ENCODE data around the gene DALRD3. TPM values are rescaled to one million over a fixed set of nuclear protein-coding genes. Genes with fewer than 3 reads are reported as not detected.

The DALRD3 gene, protein sequence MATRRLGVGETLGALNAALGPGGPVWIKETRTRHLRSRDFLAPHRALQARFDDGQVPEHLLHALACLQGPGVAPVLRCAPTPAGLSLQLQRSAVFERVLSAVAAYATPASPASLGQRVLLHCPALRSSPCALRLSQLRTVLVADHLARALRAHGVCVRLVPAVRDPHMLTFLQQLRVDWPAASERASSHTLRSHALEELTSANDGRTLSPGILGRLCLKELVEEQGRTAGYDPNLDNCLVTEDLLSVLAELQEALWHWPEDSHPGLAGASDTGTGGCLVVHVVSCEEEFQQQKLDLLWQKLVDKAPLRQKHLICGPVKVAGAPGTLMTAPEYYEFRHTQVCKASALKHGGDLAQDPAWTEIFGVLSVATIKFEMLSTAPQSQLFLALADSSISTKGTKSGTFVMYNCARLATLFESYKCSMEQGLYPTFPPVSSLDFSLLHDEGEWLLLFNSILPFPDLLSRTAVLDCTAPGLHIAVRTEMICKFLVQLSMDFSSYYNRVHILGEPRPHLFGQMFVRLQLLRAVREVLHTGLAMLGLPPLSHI
- total RNA-seq, result 31.5 and 36.6 TPM in 2 replicates

- H3K36me3 Mint-ChIP-seq (ENCODE audit: low read depth), result peaks cover 34% of the 10 kb centered on the region
- no peaks in the 10 kb centered on the region for H3K9me3 Mint-ChIP-seq
- no peaks in the 10 kb centered on the region for H3K27me3 Mint-ChIP-seq
- H3K27ac Mint-ChIP-seq, result peak within 1 kb of the TSS; percentile 89
- peak within 1 kb of the TSS; percentile 96 for H3K4me3 Mint-ChIP-seq
- intact Hi-C loops (cut with micrococcal nuclease), result loop anchor here (1.0 kb wide), 1 partner anchor 11 kb away; the partner anchor contains the start of gene WDR6
- H3K4me1 Mint-ChIP-seq, result peaks cover 20% of the 10 kb centered on the region
- DNase-seq, result peak; percentile 92
These were observed at the start of gene DALRD3 for GRCh38 chr3:49017971-49018706. DALRD3 (minus strand) TSS chr3:49018580; CDS start chr3:49018564, 16 bp downstream.

DNA sequence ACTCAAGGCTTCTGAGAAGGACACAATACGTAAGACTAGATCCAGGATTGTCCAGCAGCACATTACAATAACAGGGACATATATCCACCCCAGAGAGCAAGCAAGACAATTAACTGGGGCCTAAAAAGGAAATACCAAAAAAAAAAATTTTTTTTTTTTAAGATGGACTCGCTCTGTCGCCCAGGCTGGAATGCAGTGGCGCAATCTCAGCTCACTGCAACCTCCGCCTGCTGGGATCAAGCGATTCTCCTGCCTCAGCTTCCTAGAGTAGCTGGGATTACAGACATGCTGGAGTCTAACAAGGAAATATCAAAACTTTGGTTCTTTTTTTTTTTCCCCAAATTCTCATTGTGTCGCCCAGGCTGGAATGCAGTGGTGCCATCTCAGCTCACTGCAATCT lies 39.6 kb upstream of the DALRD3 start:
- Mint-ChIP-seq H3K4me3 (no peak overlapping the region), H3K9me3 (no peaks in the 10 kb centered on the region), H3K27ac (no peak overlapping the region), H3K36me3 (ENCODE audit: low read depth) (peaks cover 41% of the 10 kb centered on the region), H3K27me3 (no peaks in the 10 kb centered on the region), H3K4me1 (peaks cover 2% of the 10 kb centered on the region)
- intact Hi-C loops (cut with micrococcal nuclease), result no loop called here
- DNase-seq, result no peak

- no peak for DNase-seq
- peaks cover 45% of the 10 kb centered on the region for H3K36me3 Mint-ChIP-seq (ENCODE audit: low read depth)
- H3K9me3 Mint-ChIP-seq, result no peaks in the 10 kb centered on the region
- H3K27ac Mint-ChIP-seq, result no peak overlapping the region
- peaks cover 2% of the 10 kb centered on the region for H3K4me1 Mint-ChIP-seq
- no peaks in the 10 kb centered on the region for H3K27me3 Mint-ChIP-seq
- no peak overlapping the region for H3K4me3 Mint-ChIP-seq
- intact Hi-C loops (cut with micrococcal nuclease), result no loop called here
These were observed 38.9 kb upstream of the DALRD3 start for GRCh38 chr3:49057268-49057667.

DNA sequence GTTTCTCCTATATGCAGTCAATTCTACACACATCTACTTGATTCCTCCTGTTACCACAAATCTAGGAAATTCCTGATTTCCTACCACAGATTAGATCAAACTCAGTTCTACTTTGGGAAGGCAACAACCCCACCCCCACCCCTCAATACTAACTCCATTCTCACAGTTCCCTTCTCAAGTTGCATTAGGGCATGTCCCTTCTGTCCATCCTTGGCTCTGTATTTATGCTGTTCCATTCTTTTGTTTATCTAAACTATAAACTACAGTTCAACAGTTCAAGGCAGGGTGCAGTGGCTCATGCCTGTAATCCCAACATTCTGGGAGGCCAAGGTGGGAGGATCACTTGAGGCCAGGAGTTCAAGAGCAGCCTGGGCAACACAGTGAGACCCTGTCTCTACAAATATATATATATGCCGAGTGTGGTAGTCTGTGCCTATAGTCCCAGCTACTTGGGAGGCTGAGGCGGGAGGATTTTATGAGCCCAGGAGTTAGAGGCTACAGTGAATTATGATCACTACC lies 36.0 kb upstream of the DALRD3 start:
- intact Hi-C loops (cut with micrococcal nuclease), result no loop called here
- no peak overlapping the region for H3K27ac Mint-ChIP-seq
- no peaks in the 10 kb centered on the region for H3K9me3 Mint-ChIP-seq
- peaks cover 2% of the 10 kb centered on the region for H3K4me1 Mint-ChIP-seq
- H3K36me3 Mint-ChIP-seq (ENCODE audit: low read depth), result peaks cover 61% of the 10 kb centered on the region
- no peak overlapping the region for H3K4me3 Mint-ChIP-seq
- no peak for DNase-seq
- no peaks in the 10 kb centered on the region for H3K27me3 Mint-ChIP-seq

DNA sequence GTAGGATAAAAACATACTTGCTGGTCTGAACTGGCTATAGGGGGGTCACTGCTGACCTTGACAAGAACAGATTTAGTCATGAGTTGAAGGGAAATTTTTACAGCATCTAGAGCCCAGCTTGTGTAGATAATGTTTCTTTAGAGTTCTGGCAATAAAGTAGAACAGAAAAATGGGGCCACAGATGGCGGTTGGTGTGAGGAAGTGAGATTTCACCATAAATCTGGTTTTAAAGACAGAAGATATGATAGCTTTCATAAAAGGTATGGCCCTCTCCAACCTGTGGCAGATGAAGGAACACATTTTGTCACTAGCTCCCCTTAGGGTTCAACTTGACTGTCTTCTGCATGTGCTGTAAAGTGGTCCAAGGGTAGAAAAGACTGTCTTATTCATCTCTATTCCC lies 35.2 kb upstream of the DALRD3 start:
- intact Hi-C loops (cut with micrococcal nuclease), result no loop called here
- H3K4me1 Mint-ChIP-seq, result peaks cover 2% of the 10 kb centered on the region
- DNase-seq, result no peak
- no peak overlapping the region for H3K4me3 Mint-ChIP-seq
- H3K36me3 Mint-ChIP-seq (ENCODE audit: low read depth), result peaks cover 61% of the 10 kb centered on the region
- no peak overlapping the region for H3K27ac Mint-ChIP-seq
- no peaks in the 10 kb centered on the region for H3K9me3 Mint-ChIP-seq
- no peaks in the 10 kb centered on the region for H3K27me3 Mint-ChIP-seq

GRCh38 chr3:49035281-49035680 lies 16.9 kb upstream of the DALRD3 start:
- intact Hi-C loops (cut with micrococcal nuclease), result no loop called here
- H3K27ac Mint-ChIP-seq, result no peak overlapping the region
- no peak overlapping the region for H3K4me3 Mint-ChIP-seq
- H3K27me3 Mint-ChIP-seq, result no peaks in the 10 kb centered on the region
- no peaks in the 10 kb centered on the region for H3K4me1 Mint-ChIP-seq
- peaks cover 47% of the 10 kb centered on the region for H3K36me3 Mint-ChIP-seq (ENCODE audit: low read depth)
- no peaks in the 10 kb centered on the region for H3K9me3 Mint-ChIP-seq
- DNase-seq, result no peak

DNA sequence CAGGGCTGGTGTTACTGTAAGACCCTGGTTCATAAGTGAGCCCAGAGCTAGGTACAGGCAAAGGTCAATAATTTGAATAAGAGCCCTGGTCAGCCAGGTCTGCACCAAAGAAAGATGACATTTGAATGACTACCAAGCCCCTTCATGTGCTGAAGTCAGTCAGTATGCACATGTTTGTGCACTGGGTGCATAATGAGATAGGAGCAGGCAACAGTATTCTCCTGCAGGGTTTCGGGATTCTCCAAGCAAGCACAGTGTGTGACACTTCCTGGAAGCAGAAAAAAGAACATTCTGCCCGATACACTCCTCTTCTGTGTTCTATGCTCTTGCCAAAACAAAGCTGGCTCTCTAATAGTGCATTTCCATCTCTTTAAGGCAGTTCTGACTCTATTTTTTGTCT lies 16.3 kb upstream of the DALRD3 start:
- Mint-ChIP-seq H3K36me3 (ENCODE audit: low read depth) (peaks cover 49% of the 10 kb centered on the region), H3K9me3 (no peaks in the 10 kb centered on the region)
- intact Hi-C loops (cut with micrococcal nuclease), result no loop called here

DNA sequence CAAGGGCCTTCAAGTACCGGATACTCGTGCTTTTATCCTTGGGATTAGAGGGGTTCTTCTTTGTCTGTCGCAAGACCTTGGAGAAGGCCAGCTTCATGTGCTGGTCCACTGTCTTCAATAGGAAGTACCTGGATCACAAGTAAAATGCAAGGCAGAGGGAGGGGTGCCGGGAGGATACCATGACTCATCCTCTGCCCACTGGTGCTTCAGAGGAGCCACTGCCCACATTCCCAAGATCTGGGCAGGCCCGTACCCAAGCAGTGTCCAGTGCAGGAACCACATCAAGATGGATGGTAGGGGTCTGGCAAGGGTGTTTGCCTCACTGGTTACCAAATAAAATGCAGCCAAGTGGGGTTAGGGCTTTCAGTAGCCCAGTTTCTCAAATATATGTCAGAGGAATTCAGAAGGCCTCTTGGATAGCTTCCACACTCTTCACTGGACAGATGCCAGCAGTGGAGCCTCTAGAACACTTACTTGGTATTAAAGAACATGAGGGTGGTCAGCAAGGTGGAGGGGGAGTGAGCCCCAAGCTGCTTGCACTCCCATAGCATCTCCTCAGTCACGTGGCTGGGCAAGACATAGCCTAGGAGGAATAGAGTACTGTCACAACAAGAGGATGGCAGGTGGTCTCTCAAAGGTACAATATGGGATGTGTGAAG lies 14.4 kb upstream of the DALRD3 start:
- intact Hi-C loops (cut with micrococcal nuclease), result no loop called here
- no peak for DNase-seq
- no peak overlapping the region for H3K4me3 Mint-ChIP-seq
- H3K27ac Mint-ChIP-seq, result no peak overlapping the region
- H3K36me3 Mint-ChIP-seq (ENCODE audit: low read depth), result peaks cover 65% of the 10 kb centered on the region
- H3K9me3 Mint-ChIP-seq, result no peaks in the 10 kb centered on the region
- H3K4me1 Mint-ChIP-seq, result peaks cover 17% of the 10 kb centered on the region
- no peaks in the 10 kb centered on the region for H3K27me3 Mint-ChIP-seq

More for the DNA sequence above, 16.3 kb upstream of the DALRD3 start:
- no peak for DNase-seq
- Mint-ChIP-seq H3K27ac (no peak overlapping the region), H3K27me3 (no peaks in the 10 kb centered on the region), H3K4me1 (peaks cover 3% of the 10 kb centered on the region), H3K4me3 (no peak overlapping the region)

DNA sequence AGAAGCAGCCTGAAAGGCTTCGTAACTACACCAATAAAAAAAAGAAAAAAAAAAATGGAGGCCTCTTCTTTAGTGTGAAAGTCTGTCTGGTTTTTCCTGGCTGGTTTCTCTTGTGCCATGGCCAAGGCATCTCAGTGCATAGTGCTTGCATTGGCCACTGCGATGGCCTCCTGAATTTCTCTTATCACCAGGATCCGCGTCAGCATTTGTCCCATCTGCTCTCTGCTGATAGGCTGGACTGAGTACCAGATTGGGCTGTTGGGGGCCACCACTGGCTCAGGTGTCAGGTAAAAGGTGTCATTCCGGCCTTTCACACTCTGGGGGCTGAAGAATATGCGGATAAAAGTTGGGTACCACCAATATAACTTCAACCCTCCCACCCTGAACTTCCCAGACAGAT lies 11.9 kb upstream of the DALRD3 start:
- peak overlapping the region; percentile 69 for H3K27ac Mint-ChIP-seq
- no peak for DNase-seq
- H3K36me3 Mint-ChIP-seq (ENCODE audit: low read depth), result peaks cover 74% of the 10 kb centered on the region
- H3K27me3 Mint-ChIP-seq, result no peaks in the 10 kb centered on the region
- intact Hi-C loops (cut with micrococcal nuclease), result no loop called here
- peaks cover 32% of the 10 kb centered on the region for H3K4me1 Mint-ChIP-seq
- no peaks in the 10 kb centered on the region for H3K9me3 Mint-ChIP-seq
- no peak overlapping the region for H3K4me3 Mint-ChIP-seq

DNA sequence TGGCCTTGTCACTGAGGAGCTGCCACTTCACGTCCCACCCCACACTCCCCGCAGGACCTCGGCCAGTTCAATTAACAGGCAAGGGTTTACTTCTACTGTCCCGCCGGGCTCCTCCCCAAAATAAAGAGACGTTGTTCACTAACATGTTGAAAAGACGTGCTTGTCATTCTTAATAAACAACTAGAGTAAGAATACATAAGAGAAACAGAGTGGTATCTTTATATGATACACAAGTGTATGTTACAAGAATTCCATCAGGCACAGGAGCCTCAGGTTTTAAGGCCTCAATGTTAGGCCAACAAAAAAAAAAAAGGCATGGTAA lies 11.1 kb upstream of the DALRD3 start:
- Mint-ChIP-seq H3K4me1 (peaks cover 33% of the 10 kb centered on the region), H3K36me3 (ENCODE audit: low read depth) (peaks cover 76% of the 10 kb centered on the region), H3K9me3 (no peaks in the 10 kb centered on the region), H3K27me3 (no peaks in the 10 kb centered on the region), H3K4me3 (peak overlapping the region; percentile 98), H3K27ac (peak overlapping the region; percentile 95)
- DNase-seq, result no peak
- intact Hi-C loops (cut with micrococcal nuclease), result loop anchor here (1.0 to 10.0 kb wide), 3 partner anchors 8 to 845 kb away; partner anchors contain the start of genes CDC25A and QRICH1

DNA sequence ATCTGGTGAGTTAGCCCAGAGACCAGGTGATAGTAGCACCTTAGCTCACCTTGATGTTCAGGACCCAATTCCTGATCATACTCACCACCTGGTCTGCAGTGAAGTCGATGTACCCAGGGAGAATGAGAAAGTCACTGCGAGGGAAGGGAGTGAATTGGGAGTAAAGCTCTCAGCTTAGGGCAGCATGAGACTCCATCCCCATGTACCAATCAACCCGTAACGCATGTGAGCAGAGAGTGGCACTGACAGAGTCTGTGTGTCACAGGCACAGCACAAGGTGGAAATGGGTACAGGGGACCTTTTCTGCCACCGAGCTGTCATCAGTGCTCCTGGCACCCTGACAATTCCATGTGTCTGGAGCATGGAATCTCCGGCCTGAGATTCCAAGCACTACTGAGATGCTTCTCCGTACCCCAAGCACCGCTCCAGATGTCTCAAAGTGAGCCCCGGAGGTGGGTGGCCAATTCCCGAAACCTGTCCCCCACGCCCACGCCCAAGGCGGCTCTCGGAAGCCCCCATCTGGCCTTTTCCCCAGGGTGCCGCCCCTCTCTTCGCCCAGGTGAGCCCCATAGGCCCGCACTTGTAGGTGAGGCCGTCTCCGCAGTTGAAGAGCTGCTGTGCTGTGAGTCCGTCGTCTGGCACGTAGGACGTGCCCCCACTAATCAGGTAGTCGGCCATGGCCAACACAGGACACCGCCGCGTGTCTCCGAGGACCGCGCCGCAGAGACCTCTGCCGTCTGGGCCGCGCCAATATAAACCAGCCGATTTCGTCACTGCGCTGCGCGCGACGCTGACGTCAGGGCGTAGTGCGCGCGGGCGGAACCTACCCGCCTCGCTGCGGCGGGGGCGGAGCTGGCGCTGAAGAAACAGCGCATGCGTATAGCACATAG lies 10.5 kb upstream of the DALRD3 start, which contains the start of gene IMPDH2:
TSS of gene IMPDH2 (minus strand) at position 726 of the 890 bp plus-strand sequence. CDS start at position 678, 48 bp downstream.
- intact Hi-C loops (cut with micrococcal nuclease), result loop anchor here (1.0 to 10.0 kb wide), 3 partner anchors 8 to 844 kb away; partner anchors contain the start of genes CDC25A and QRICH1
- Mint-ChIP-seq H3K4me3 (peak within 1 kb of the TSS; percentile 98), H3K27ac (peak within 1 kb of the TSS; percentile 95), H3K27me3 (no peaks in the 10 kb centered on the region), H3K4me1 (peaks cover 34% of the 10 kb centered on the region), H3K9me3 (no peaks in the 10 kb centered on the region), H3K36me3 (ENCODE audit: low read depth) (peaks cover 81% of the 10 kb centered on the region)
- peak; percentile 99 for DNase-seq

DNA sequence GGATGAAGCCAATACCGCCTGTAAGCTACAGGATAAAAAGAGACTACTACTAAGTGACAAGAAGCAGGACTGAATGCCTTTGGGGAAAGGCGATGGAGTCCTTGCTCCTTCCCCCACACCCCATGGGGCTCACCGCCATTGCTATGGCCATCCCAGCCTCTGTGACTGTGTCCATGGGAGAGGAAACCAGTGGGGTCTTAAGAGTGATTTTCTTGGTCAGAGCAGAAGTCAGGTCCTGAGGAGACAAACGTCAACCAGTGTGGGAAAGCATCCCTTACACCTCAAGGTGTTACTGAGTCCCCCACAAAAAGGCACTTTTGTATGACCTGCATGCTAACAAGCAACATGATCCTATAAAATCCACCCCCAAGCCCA lies 9.9 kb upstream of the DALRD3 start:
- H3K4me3 Mint-ChIP-seq, result peak overlapping the region; percentile 98
- no peaks in the 10 kb centered on the region for H3K9me3 Mint-ChIP-seq
- H3K27ac Mint-ChIP-seq, result peak overlapping the region; percentile 95
- H3K36me3 Mint-ChIP-seq (ENCODE audit: low read depth), result peaks cover 86% of the 10 kb centered on the region
- peaks cover 38% of the 10 kb centered on the region for H3K4me1 Mint-ChIP-seq
- no peaks in the 10 kb centered on the region for H3K27me3 Mint-ChIP-seq
- DNase-seq, result no peak
- intact Hi-C loops (cut with micrococcal nuclease), result loop anchor here (2.0 to 10.0 kb wide), 2 partner anchors 67 to 843 kb away; partner anchors contain the start of genes CDC25A and QRICH1

All from activated CD4-positive, alpha-beta T cell treated with anti-CD3 and anti-CD28 coated beads, Interleukin-2, amount 10 ng/mL, durations not matched to agents 24 days and 14 days (primary cell).